Transverse colon (tissue), 4 donors: ENCODE data around the gene TSPAN3. TPM values are rescaled to one million over a fixed set of nuclear protein-coding genes. Genes with fewer than 3 reads are reported as not detected.

Experiments
- DNase-seq: peaks from one replicate; pipeline ENCODE4 v3.0.0-alpha.2; 2019
- H3K27ac ChIP-seq, 4 donors: fragments of 200-600 bp; sonication (generic); 2 replicates each; pipeline ENCODE4 v1.5.1; 2016 to 2018; ENCODE audit warnings: inconsistent platforms in 4 of 4
- H3K27me3 ChIP-seq: fragments of 200-600 bp; sonication (generic); 2 replicates; pipeline ENCODE4 v1.5.1; 2017; ENCODE audit warnings: inconsistent platforms
- H3K36me3 ChIP-seq, 4 donors: fragments of 200-600 bp; sonication (generic); 2 replicates each; pipeline ENCODE4 v1.5.1; 2017 to 2019; ENCODE audit warnings: inconsistent platforms in 4 of 4
- H3K4me1 ChIP-seq, 4 donors: fragments of 200-600 bp; sonication (generic); 2 replicates each; pipeline ENCODE4 v1.5.1; 2017 to 2020; ENCODE audit warnings: inconsistent platforms in 4 of 4
- H3K4me3 ChIP-seq, 4 donors: fragments of 200-600 bp; sonication (generic); 1 replicate in 1 of 4; 2 replicates in 3 of 4; pipeline versions ENCODE4 v1.5.1 to v1.6.1; 2017 to 2019; ENCODE audit warnings: inconsistent platforms in 4 of 4
- H3K9me3 ChIP-seq, 2 donors: fragments of 200-600 bp; sonication (generic); 2 replicates each; pipeline ENCODE4 v1.5.1; 2017 to 2019; ENCODE audit warnings: inconsistent platforms in 2 of 2
- CTCF ChIP-seq, 5 experiments: fragments of 200-600 bp in 3 of 5; fragments of 450-650 bp in 2 of 5; sonication (generic) in 3 of 5; IDR thresholded peaks; 1 replicate in 2 of 5; 2 replicates in 3 of 5; pipeline ENCODE4 v1.5.1; 2016 to 2017; ENCODE audit warnings: antibody characterized with exemption in 5 of 5, inconsistent platforms in 3 of 5, mild to moderate bottlenecking in 2 of 5, moderate library complexity in 1 of 5
- EP300 ChIP-seq: sonication (generic); formaldehyde crosslinking; IDR thresholded peaks from one replicate; pipeline ENCODE4 v1.6.1; 2017; ENCODE audit warnings: antibody characterized with exemption, low read depth
- POLR2A ChIP-seq: fragments of 450-650 bp; IDR thresholded peaks from one replicate; pipeline ENCODE4 v1.6.1; 2016; ENCODE audit warnings: antibody characterized with exemption, mild to moderate bottlenecking, moderate library complexity
- POLR2AphosphoS5 ChIP-seq, 3 donors: sonication (generic); formaldehyde crosslinking; IDR thresholded peaks; one replicate each; pipeline ENCODE4 v1.6.1; 2016; ENCODE audit warnings: antibody characterized with exemption in 3 of 3
- WGBS, 2 donors: methylation state at CpG; one replicate each; pipeline ENCODE4 v1.1.5; 2018; ENCODE audit warnings: low coverage in 1 of 2; 5-methylcytosine and 5-hydroxymethylcytosine counted together
- in situ Hi-C, 4 donors: fragments of 200-750 bp; cut with MboI; loops; one replicate each; pipeline versions ENCODE4 v1.15.0 to v1.15.1; 2017; ENCODE audit warnings: low sequenced_read_pairs in 3 of 4, low pct_ligation_motif_present in 1 of 4, low pct_unique_long_range_greater_than_20kb in 1 of 4
- intact Hi-C: fragments of 100-400 bp; cut with DNase I; formaldehyde crosslinking; loops from one replicate; pipeline ENCODE4 v1.15.1; 2023; ENCODE audit warnings: low total_unique reads
- total RNA-seq, 4 donors: library from RNA; depleted of rRNA; stranded (reverse); fragments of >200 nt; gene quantifications; one replicate each; pipeline ENCODE4 v1.1.0, GENCODE V29; 2016

The TSPAN3 gene
- total RNA-seq, 4 donors from 2014 or later: 365 to 1,069 (median 676) TPM

- in situ Hi-C loops (loop anchor here in 2 of 4 donors (5.0 to 25.0 kb wide), 2 partner anchors 372 to 382 kb away; no protein-coding TSS in a partner anchor), intact Hi-C loops (loop anchor here (5.0 kb wide), 1 partner anchor 427 kb away; no protein-coding TSS in a partner anchor)
- no peaks in the 10 kb centered on the region for H3K27me3 ChIP-seq
- H3K9me3 ChIP-seq: no peaks in the 10 kb centered on the region
- no peak overlapping the region for H3K4me3 ChIP-seq
- 65 to 76% methylated on average over 4 of the region's 4 CpGs for WGBS, 2 donors
- peak overlapping the region in 2 of 4 donors; percentile 22 to 42 for H3K27ac ChIP-seq
- TF ChIP-seq POLR2AphosphoS5 (IDR thresholded peaks at IDR 0.05) (no peak), CTCF (IDR thresholded peaks at IDR 0.05) (no peak), EP300 (no peak), POLR2A (no peak)
- H3K4me1 ChIP-seq: peaks cover 0 to 30% (median 13%) of the 10 kb centered on the region in 4 donors
- no peak for DNase-seq
- H3K36me3 ChIP-seq: no peaks in the 10 kb centered on the region
Observed at GRCh38 chr15:77115179-77115578, 44.3 kb upstream of the TSPAN3 start.

- Histone ChIP-seq H3K4me3 (no peak overlapping the region), H3K4me1 (peaks cover 0 to 15% (median 5%) of the 10 kb centered on the region in 4 donors), H3K27ac (peak overlapping the region in 1 of 4 donors; percentile 41), H3K27me3 (no peaks in the 10 kb centered on the region), H3K9me3 (no peaks in the 10 kb centered on the region), H3K36me3 (no peaks in the 10 kb centered on the region)
- peak; percentile 16 for DNase-seq
- 74% methylated on average over 2 of the region's 2 CpGs; no CpG with 5 or more reads in 1 of the 2 donors for WGBS, 2 donors
- TF ChIP-seq POLR2AphosphoS5 (IDR thresholded peaks at IDR 0.05): peak in 1 of 3 donors; percentile 28
- no peak for TF ChIP-seq EP300
- TF ChIP-seq POLR2A: no peak
- TF ChIP-seq CTCF (IDR thresholded peaks at IDR 0.05): peak in 1 of 5 experiments; percentile 11
- intact Hi-C loops: no loop called here
- in situ Hi-C loops: loop anchor here in 2 of 4 donors (5.0 to 25.0 kb wide), 2 partner anchors 374 to 379 kb away; no protein-coding TSS in a partner anchor
Observed at GRCh38 chr15:77112838-77113504, 42.1 kb upstream of the TSPAN3 start.

GRCh38 chr15:77111789-77112188 is 40.9 kb upstream of the TSPAN3 start:
- no peaks in the 10 kb centered on the region for H3K36me3 ChIP-seq
- DNase-seq: no peak
- peaks cover 0 to 13% (median 5%) of the 10 kb centered on the region in 4 donors for H3K4me1 ChIP-seq
- in situ Hi-C loops: loop anchor here in 2 of 4 donors (5.0 to 25.0 kb wide), 2 partner anchors 376 to 381 kb away; no protein-coding TSS in a partner anchor
- no peaks in the 10 kb centered on the region for H3K9me3 ChIP-seq
- TF ChIP-seq POLR2AphosphoS5 (IDR thresholded peaks at IDR 0.05): no peak
- no peak for TF ChIP-seq EP300
- TF ChIP-seq CTCF (IDR thresholded peaks at IDR 0.05): no peak
- no peak for TF ChIP-seq POLR2A
- no peak overlapping the region for H3K4me3 ChIP-seq
- H3K27me3 ChIP-seq: no peaks in the 10 kb centered on the region
- intact Hi-C loops: no loop called here
- 98 to 100% methylated on average over 1 to 3 of the region's 3 CpGs for WGBS, 2 donors
- H3K27ac ChIP-seq: no peak overlapping the region

GRCh38 chr15:77107531-77108355 is 36.8 kb upstream of the TSPAN3 start:
- Histone ChIP-seq H3K27me3 (no peaks in the 10 kb centered on the region), H3K4me1 (no peaks in the 10 kb centered on the region), H3K4me3 (no peak overlapping the region), H3K27ac (no peak overlapping the region), H3K36me3 (no peaks in the 10 kb centered on the region), H3K9me3 (no peaks in the 10 kb centered on the region)
- TF ChIP-seq EP300: no peak
- TF ChIP-seq CTCF (IDR thresholded peaks at IDR 0.05): peak; percentile 53 to 68 (median 56)
- in situ Hi-C loops (loop anchor here in 1 of 4 donors (25.0 kb wide), 1 partner anchor 380 kb away; no protein-coding TSS in a partner anchor), intact Hi-C loops (loop anchor here (5.0 kb wide), 1 partner anchor 440 kb away; no protein-coding TSS in a partner anchor)
- 50 to 61% methylated on average over 2 to 9 of the region's 9 CpGs for WGBS, 2 donors
- DNase-seq: peak; percentile 62
